Trophoblast cell (in vitro differentiated cells and primary cell): Measurements from ENCODE around the gene CHMP4A.

Experiments used
- DNase-seq, 2 donors: peaks; one replicate each; pipeline ENCODE4 v3.0.0-alpha.2; 2016
- H2AFZ ChIP-seq: 2 replicates; pipeline ENCODE4 v1.6.1; 2013; ENCODE audit warnings: low read length, moderate library complexity, mild to moderate bottlenecking; ENCODE audit not compliant: insufficient read depth, poor library complexity
- H2AK5ac ChIP-seq: 2 replicates; pipeline ENCODE4 v1.6.1; 2013; ENCODE audit warnings: mild to moderate bottlenecking, low read length
- H2BK120ac ChIP-seq: 2 replicates; pipeline ENCODE4 v1.6.1; 2013; ENCODE audit warnings: low read length, mild to moderate bottlenecking, moderate library complexity; ENCODE audit not compliant: insufficient read depth, poor library complexity
- H2BK12ac ChIP-seq: 2 replicates; pipeline ENCODE4 v1.6.1; 2013; ENCODE audit warnings: mild to moderate bottlenecking, low read length, moderate library complexity
- H2BK5ac ChIP-seq: 2 replicates; pipeline ENCODE4 v1.6.1; 2013; ENCODE audit warnings: low read length, low read depth, moderate library complexity, mild to moderate bottlenecking; ENCODE audit not compliant: poor library complexity
- H3K14ac ChIP-seq: 2 replicates; pipeline ENCODE4 v1.6.1; 2013; ENCODE audit warnings: mild to moderate bottlenecking, low read length
- H3K18ac ChIP-seq: 2 replicates; pipeline ENCODE4 v1.6.1; 2013; ENCODE audit warnings: mild to moderate bottlenecking, low read length
- H3K23ac ChIP-seq: 2 replicates; pipeline ENCODE4 v1.6.1; 2013; ENCODE audit warnings: low read length
- H3K27ac ChIP-seq: 2 replicates; pipeline ENCODE4 v1.5.1; 2013; ENCODE audit warnings: low read depth, mild to moderate bottlenecking, inconsistent platforms, low read length, moderate library complexity
- H3K27me3 ChIP-seq: 2 replicates; pipeline ENCODE4 v1.6.1; 2013; ENCODE audit warnings: inconsistent platforms, mild to moderate bottlenecking, low read length, moderate library complexity; ENCODE audit not compliant: insufficient read depth
- H3K36me3 ChIP-seq, 2 experiments: 1 replicate in 1 of 2; 2 replicates in 1 of 2; pipeline ENCODE4 v1.6.1; 2013; ENCODE audit warnings: low read length in 2 of 2, mild to moderate bottlenecking in 2 of 2, moderate library complexity in 1 of 2; ENCODE audit not compliant: insufficient read depth in 2 of 2, control insufficient read depth in 1 of 2
- H3K4ac ChIP-seq: 2 replicates; pipeline ENCODE4 v1.6.1; 2013; ENCODE audit warnings: low read depth, mild to moderate bottlenecking, low read length, moderate library complexity
- H3K4me1 ChIP-seq, 2 experiments: 1 replicate in 1 of 2; 2 replicates in 1 of 2; pipeline ENCODE4 v1.6.1; 2013; ENCODE audit warnings: low read length in 2 of 2, mild to moderate bottlenecking in 2 of 2, moderate library complexity in 1 of 2; ENCODE audit not compliant: insufficient read depth in 2 of 2, control insufficient read depth in 1 of 2
- H3K4me2 ChIP-seq: 2 replicates; pipeline ENCODE4 v1.6.1; 2013; ENCODE audit warnings: inconsistent platforms, mild to moderate bottlenecking, low read length, moderate library complexity
- H3K4me3 ChIP-seq: 2 replicates; pipeline ENCODE4 v1.5.1; 2013; ENCODE audit warnings: mild to moderate bottlenecking, low read depth, low read length, inconsistent platforms
- H3K79me1 ChIP-seq: one replicate; pipeline ENCODE4 v1.6.1; 2013; ENCODE audit warnings: low read length
- H3K79me2 ChIP-seq: 2 replicates; pipeline ENCODE4 v1.6.1; 2013; ENCODE audit warnings: low read length, mild to moderate bottlenecking; ENCODE audit not compliant: control insufficient read depth, insufficient read depth, poor library complexity
- H3K9ac ChIP-seq: 2 replicates; pipeline ENCODE4 v1.6.1; 2013; ENCODE audit warnings: mild to moderate bottlenecking, low read length
- H3K9me3 ChIP-seq: 2 replicates; pipeline ENCODE4 v1.6.1; 2013; ENCODE audit warnings: low read depth, mild to moderate bottlenecking, control low read depth, inconsistent platforms, low read length; ENCODE audit not compliant: insufficient read depth
- H4K12ac ChIP-seq: 2 replicates; pipeline ENCODE4 v1.6.1; 2013; ENCODE audit warnings: low read depth, mild to moderate bottlenecking, low read length, moderate library complexity
- H4K8ac ChIP-seq: 2 replicates; pipeline ENCODE4 v1.6.1; 2013; ENCODE audit warnings: low read depth, mild to moderate bottlenecking, low read length, moderate library complexity
- H4K91ac ChIP-seq: one replicate; pipeline ENCODE4 v1.6.1; 2013; ENCODE audit warnings: low read depth, mild to moderate bottlenecking, low read length, moderate library complexity
- WGBS: extraction: QIAGEN DNeasy Blood & Tissue Kit; methylation state at CpG from one replicate; pipeline ENCODE4 v1.1.7; 2013; ENCODE audit warnings: missing lambda C conversion rate; ENCODE audit not compliant: insufficient read length, insufficient coverage; ENCODE audit errors: extremely low coverage; 5-methylcytosine and 5-hydroxymethylcytosine counted together

The CHMP4A gene

DNA sequence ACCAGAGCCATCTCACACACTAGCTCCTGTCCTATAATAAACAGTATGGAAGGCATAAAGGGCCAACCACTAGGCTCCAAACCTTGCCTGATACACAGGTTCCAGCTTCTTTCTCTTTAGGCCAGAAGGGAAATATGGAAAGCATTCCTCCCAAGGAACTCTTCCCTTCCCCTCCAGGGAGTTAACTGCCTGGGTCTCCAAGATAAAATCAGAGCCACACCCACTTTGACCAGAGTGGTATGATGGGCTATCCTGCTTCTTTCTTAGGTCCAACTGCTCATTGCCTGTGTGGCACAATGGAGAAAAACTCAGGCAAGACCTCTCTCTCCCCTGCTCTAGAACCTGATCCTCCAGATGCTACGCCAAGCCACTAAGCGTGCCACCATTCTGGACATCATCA is 5.7 kb downstream of the CHMP4A start:
- no peak overlapping the region for H2AK5ac ChIP-seq
- H3K23ac ChIP-seq = no peak overlapping the region
- no peaks in the 10 kb centered on the region for H3K27me3 ChIP-seq
- H3K4me3 ChIP-seq = no peak overlapping the region
- H3K36me3 ChIP-seq = peaks cover 31 to 50% of the 10 kb centered on the region in 2 experiments
- H2BK5ac ChIP-seq = no peak overlapping the region
- H3K79me1 ChIP-seq = no peaks in the 10 kb centered on the region
- no peaks in the 10 kb centered on the region for H3K9me3 ChIP-seq
- WGBS = no CpG with 5 or more reads among the region's 2 CpGs
- no peak overlapping the region for H3K14ac ChIP-seq
- DNase-seq = peak; percentile 7 to 62
- H4K8ac ChIP-seq = no peak overlapping the region
- H2BK120ac ChIP-seq = no peak overlapping the region
- no peak overlapping the region for H2AFZ ChIP-seq
- H3K79me2 ChIP-seq = no peaks in the 10 kb centered on the region
- no peak overlapping the region for H3K4me2 ChIP-seq
- peaks cover 3 to 4% of the 10 kb centered on the region in 2 experiments for H3K4me1 ChIP-seq
- H3K27ac ChIP-seq = no peak overlapping the region
- no peak overlapping the region for H3K4ac ChIP-seq
- H4K12ac ChIP-seq = no peak overlapping the region
- no peak overlapping the region for H4K91ac ChIP-seq
- H2BK12ac ChIP-seq = no peak overlapping the region
- no peak overlapping the region for H3K9ac ChIP-seq
- no peak overlapping the region for H3K18ac ChIP-seq

DNA sequence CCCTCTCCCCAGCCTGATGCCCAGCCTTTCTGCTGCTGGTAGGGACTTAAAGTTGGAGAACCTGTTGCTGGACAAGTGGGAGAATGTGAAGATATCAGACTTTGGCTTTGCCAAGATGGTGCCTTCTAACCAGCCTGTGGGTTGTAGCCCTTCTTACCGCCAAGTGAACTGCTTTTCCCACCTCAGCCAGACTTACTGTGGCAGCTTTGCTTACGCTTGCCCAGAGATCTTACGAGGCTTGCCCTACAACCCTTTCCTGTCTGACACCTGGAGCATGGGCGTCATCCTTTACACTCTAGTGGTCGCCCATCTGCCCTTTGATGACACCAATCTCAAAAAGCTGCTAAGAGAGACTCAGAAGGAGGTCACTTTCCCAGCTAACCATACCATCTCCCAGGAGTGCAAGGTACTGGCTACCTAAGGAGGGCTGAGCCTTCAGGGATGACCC is 6.2 kb downstream of the CHMP4A start:
- Histone ChIP-seq H3K18ac (no peak overlapping the region), H2BK12ac (no peak overlapping the region), H3K14ac (no peak overlapping the region), H3K4me3 (no peak overlapping the region), H4K8ac (no peak overlapping the region), H3K4me1 (peaks cover 3 to 4% of the 10 kb centered on the region in 2 experiments), H3K27me3 (no peaks in the 10 kb centered on the region), H3K36me3 (peaks cover 31 to 50% of the 10 kb centered on the region in 2 experiments), H3K9ac (no peak overlapping the region), H2BK5ac (no peak overlapping the region), H3K4ac (no peak overlapping the region), H3K27ac (no peak overlapping the region), H3K79me2 (no peaks in the 10 kb centered on the region), H2BK120ac (no peak overlapping the region), H3K9me3 (no peaks in the 10 kb centered on the region), H4K12ac (peak overlapping the region; percentile 17), H3K23ac (no peak overlapping the region), H2AK5ac (no peak overlapping the region), H3K4me2 (no peak overlapping the region), H4K91ac (no peak overlapping the region), H2AFZ (no peak overlapping the region), H3K79me1 (no peaks in the 10 kb centered on the region)
- no CpG with 5 or more reads among the region's 5 CpGs for WGBS
- no peak for DNase-seq

DNA sequence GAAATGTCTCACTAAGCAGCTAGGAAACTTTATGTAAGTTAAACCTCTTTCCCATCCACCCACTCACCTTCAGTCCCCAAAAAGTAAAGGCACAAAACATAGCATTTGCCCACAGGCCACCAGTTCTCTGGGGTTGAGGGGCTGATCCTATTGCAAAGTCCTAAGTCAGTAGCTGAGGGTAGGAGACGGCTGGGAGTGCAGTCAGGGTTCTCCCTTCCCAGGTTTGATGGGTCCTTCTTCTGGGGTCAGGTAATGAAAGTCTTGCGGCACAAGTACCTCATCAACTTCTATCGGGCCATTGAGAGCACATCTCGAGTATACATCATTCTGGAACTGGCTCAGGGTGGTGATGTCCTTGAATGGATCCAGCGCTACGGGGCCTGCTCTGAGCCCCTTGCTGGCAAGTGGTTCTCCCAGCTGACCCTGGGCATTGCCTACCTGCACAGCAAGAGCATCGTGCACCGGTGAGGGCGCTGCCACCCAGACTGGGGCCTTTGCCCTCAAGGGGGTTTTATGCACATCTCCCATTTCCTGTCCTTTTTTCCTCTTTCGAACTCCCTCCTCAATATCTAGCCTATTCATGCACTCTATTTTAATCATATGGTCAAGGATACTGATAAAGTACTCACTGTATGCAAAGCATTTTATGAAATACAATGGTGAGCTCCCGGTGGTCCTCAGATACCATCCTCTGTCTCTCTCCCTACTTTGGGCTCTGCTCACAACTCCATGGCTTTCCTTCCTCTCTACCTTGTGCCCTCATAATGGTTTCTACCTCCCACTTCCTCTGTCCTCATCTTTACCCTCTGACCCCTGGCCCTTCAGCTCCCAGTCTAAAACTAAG is 6.8 kb downstream of the CHMP4A start:
- Histone ChIP-seq H2AFZ (no peak overlapping the region), H3K9ac (no peak overlapping the region), H3K9me3 (peaks cover 2% of the 10 kb centered on the region), H3K4me2 (no peak overlapping the region), H4K91ac (no peak overlapping the region), H3K4me1 (peaks cover 3 to 4% of the 10 kb centered on the region in 2 experiments), H3K18ac (no peak overlapping the region), H2BK12ac (no peak overlapping the region), H4K8ac (no peak overlapping the region), H2AK5ac (no peak overlapping the region), H3K79me2 (no peaks in the 10 kb centered on the region), H3K23ac (no peak overlapping the region), H2BK120ac (no peak overlapping the region), H3K4ac (no peak overlapping the region), H3K27ac (no peak overlapping the region), H3K27me3 (no peaks in the 10 kb centered on the region), H4K12ac (no peak overlapping the region), H3K36me3 (peaks cover 31 to 53% of the 10 kb centered on the region in 2 experiments), H2BK5ac (no peak overlapping the region), H3K14ac (no peak overlapping the region), H3K79me1 (no peaks in the 10 kb centered on the region), H3K4me3 (no peak overlapping the region)
- no CpG with 5 or more reads among the region's 11 CpGs for WGBS
- DNase-seq = no peak

DNA sequence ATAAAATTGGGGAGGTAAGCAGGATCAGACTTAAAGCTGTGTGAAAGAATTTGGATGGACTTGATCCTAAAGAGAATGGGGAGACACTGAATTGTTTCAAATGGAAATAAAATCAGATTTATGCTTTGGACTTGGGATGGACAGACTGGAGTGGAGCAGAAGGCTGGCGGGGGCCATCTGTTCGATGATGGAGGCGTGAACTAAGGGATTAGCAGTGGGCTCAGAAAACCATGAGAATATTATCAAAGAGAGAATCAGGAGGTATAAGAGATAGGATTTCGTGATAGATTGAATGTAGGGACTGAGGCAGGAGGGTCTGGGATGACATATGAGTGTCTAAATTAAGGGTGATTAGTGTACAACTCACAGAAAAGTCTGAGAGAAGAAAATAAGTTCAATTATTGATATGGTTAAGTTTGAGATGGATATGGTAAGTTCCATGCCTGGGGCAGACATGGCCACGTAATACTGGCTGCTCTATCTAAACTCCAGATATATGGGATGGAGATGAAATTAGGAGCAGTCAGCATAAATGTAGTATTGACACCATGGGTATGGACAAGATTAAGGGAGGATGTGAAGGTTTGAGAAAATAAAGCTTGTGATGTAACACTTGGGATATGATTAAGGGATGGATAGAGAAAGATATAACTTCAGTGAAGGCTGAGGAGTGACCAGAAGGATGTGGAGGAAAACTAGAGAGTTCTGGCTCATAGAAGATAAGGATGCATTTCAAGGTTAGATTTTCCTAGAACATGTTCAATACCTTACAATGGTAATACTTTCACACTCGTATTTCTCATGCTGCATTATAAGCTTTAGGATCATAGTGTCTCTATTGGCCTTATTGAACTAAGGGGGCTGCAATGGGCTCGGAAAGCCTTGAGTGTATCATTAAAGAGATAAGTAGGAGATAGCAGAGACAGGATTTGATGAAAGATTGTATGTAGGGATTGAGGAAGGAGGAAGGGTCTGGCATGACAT is 8.8 kb downstream of the CHMP4A start:
- Histone ChIP-seq H3K4ac (no peak overlapping the region), H3K9me3 (peaks cover 3% of the 10 kb centered on the region), H3K23ac (no peak overlapping the region), H4K91ac (no peak overlapping the region), H3K4me3 (no peak overlapping the region), H3K36me3 (peaks cover 22 to 39% of the 10 kb centered on the region in 2 experiments), H4K12ac (no peak overlapping the region), H3K4me1 (peaks cover 3 to 4% of the 10 kb centered on the region in 2 experiments), H4K8ac (no peak overlapping the region), H3K18ac (no peak overlapping the region), H2AK5ac (no peak overlapping the region), H3K9ac (no peak overlapping the region), H3K27ac (no peak overlapping the region), H3K79me1 (no peaks in the 10 kb centered on the region), H3K79me2 (no peaks in the 10 kb centered on the region), H2AFZ (no peak overlapping the region), H2BK120ac (no peak overlapping the region), H3K4me2 (no peak overlapping the region), H2BK5ac (no peak overlapping the region), H3K27me3 (no peaks in the 10 kb centered on the region), H2BK12ac (no peak overlapping the region), H3K14ac (no peak overlapping the region)
- no peak for DNase-seq
- WGBS = 100% methylated on average over 1 of the region's 7 CpGs
